Fibroblast of lung (primary cell): ENCODE data around the gene ARHGEF35. TPM values are rescaled to one million over a fixed set of nuclear protein-coding genes. Genes with fewer than 3 reads are reported as not detected.

Experiments used
- DNase-seq, 2 donors: peaks; one replicate each; pipeline versions ENCODE4 v3.0.0 to v3.0.0-alpha.2; 2010; ENCODE audit warnings: low read depth in 2 of 2
- H2AFZ ChIP-seq: 2 replicates; pipeline ENCODE4 v1.5.1; 2012; ENCODE audit warnings: low read length, control low read depth, inconsistent platforms
- H3K27ac ChIP-seq: 2 replicates; pipeline ENCODE4 v1.5.1; 2011; ENCODE audit warnings: low read length, control low read depth; ENCODE audit not compliant: insufficient read depth
- H3K27me3 ChIP-seq: 2 replicates; pipeline ENCODE4 v1.5.1; 2011; ENCODE audit warnings: mild to moderate bottlenecking, low read length; ENCODE audit not compliant: control insufficient read depth, insufficient read depth
- H3K36me3 ChIP-seq: 2 replicates; pipeline ENCODE4 v1.5.1; 2011; ENCODE audit warnings: low read length; ENCODE audit not compliant: control insufficient read depth, insufficient read depth
- H3K4me1 ChIP-seq: 2 replicates; pipeline ENCODE4 v1.5.1; 2011; ENCODE audit warnings: low read length; ENCODE audit not compliant: control insufficient read depth, insufficient read depth; ENCODE audit errors: extremely low read depth
- H3K4me2 ChIP-seq: 2 replicates; pipeline ENCODE4 v1.5.1; 2011; ENCODE audit warnings: low read length, control low read depth; ENCODE audit not compliant: insufficient read depth; ENCODE audit errors: extremely low read depth
- H3K4me3 ChIP-seq, 4 experiments: fragments of 200-600 bp in 1 of 4; sonication (generic) in 1 of 4; replicated peaks in 1 of 4; 2 replicates each; pipeline ENCODE4 v1.5.1; 2011 to 2016; ENCODE audit warnings: low read length in 4 of 4, low read depth in 3 of 4, mild to moderate bottlenecking in 3 of 4, control low read depth in 2 of 4, inconsistent platforms in 1 of 4, mixed read lengths in 1 of 4; ENCODE audit not compliant: insufficient read depth in 1 of 4; ENCODE audit errors: control extremely low read depth in 1 of 4
- H3K79me2 ChIP-seq: 2 replicates; pipeline ENCODE4 v1.5.1; 2012; ENCODE audit warnings: mild to moderate bottlenecking, low read length, inconsistent platforms; ENCODE audit not compliant: control insufficient read depth, insufficient read depth
- H3K9ac ChIP-seq: 2 replicates; pipeline ENCODE4 v1.5.1; 2011; ENCODE audit warnings: mild to moderate bottlenecking, low read length, control low read depth; ENCODE audit not compliant: insufficient read depth
- H3K9me3 ChIP-seq: 2 replicates; pipeline ENCODE4 v1.5.1; 2012; ENCODE audit warnings: low read depth, low read length; ENCODE audit not compliant: control insufficient read depth, insufficient read depth
- H4K20me1 ChIP-seq: 2 replicates; pipeline ENCODE4 v1.5.1; 2011; ENCODE audit warnings: low read length; ENCODE audit not compliant: control insufficient read depth, insufficient read depth; ENCODE audit errors: extremely low read depth
- CTCF ChIP-seq, 2 donors: IDR thresholded peaks in 1 of 2; conservative IDR thresholded peaks in 1 of 2; 1 replicate in 1 of 2; 2 replicates in 1 of 2; pipeline ENCODE4 v1.5.1; 2011 to 2012; ENCODE audit warnings: low read length in 2 of 2, control low read depth in 1 of 2, inconsistent platforms in 1 of 2, low read depth in 1 of 2, mild to moderate bottlenecking in 1 of 2
- EZH2 ChIP-seq: IDR thresholded peaks from 2 replicates; pipeline ENCODE4 v1.5.1; 2012; ENCODE audit warnings: low read length, control low read depth, mild to moderate bottlenecking; ENCODE audit errors: missing control alignments
- polyA plus RNA-seq, 2 donors: library from polyadenylated mRNA; depleted of rRNA in 1 of 2; stranded (reverse) in 1 of 2; unstranded in 1 of 2; fragments of >200 nt; gene quantifications; 2 replicates each; pipeline ENCODE4 v1.2.1, GENCODE V29; 2011 to 2012; ENCODE audit warnings: missing spikeins in 1 of 2
- total RNA-seq: library from RNA; depleted of rRNA; stranded (reverse); fragments of >200 nt; gene quantifications from 2 replicates; pipeline ENCODE4 v1.2.1, GENCODE V29; 2014

ARHGEF35 gene
- total and polyA plus RNA-seq, 2 donors (not counting 1 experiment from before 2014, with no cell fraction given): 1.1 to 5.4 TPM

- H3K27ac ChIP-seq: no peak overlapping the region
- no peak overlapping the region for H2AFZ ChIP-seq
- DNase-seq: no peak
- H4K20me1 ChIP-seq: no peaks in the 10 kb centered on the region
- no peak overlapping the region for H3K4me2 ChIP-seq
- no peaks in the 10 kb centered on the region for H3K9me3 ChIP-seq
- TF ChIP-seq CTCF (conservative IDR thresholded peaks at IDR 0.05 in 1 of 2, IDR thresholded peaks at IDR 0.05 in 1 of 2; ENCODE audit: low read depth in 1 of 2, low read length in 2 of 2): no peak
- TF ChIP-seq EZH2: no peak
- no peak overlapping the region for H3K4me3 ChIP-seq
- H3K79me2 ChIP-seq: no peaks in the 10 kb centered on the region
- H3K4me1 ChIP-seq: no peaks in the 10 kb centered on the region
- H3K27me3 ChIP-seq: no peaks in the 10 kb centered on the region
- H3K9ac ChIP-seq: no peak overlapping the region
- no peaks in the 10 kb centered on the region for H3K36me3 ChIP-seq
These were observed 30.8 kb downstream of the ARHGEF35 start for GRCh38 chr7:144164784-144165183.

GRCh38 chr7:144158861-144159260, 36.8 kb downstream of the ARHGEF35 start:
- no peak for DNase-seq
- no peaks in the 10 kb centered on the region for H3K9me3 ChIP-seq
- H3K27ac ChIP-seq: no peak overlapping the region
- no peaks in the 10 kb centered on the region for H3K27me3 ChIP-seq
- H3K4me1 ChIP-seq: no peaks in the 10 kb centered on the region
- H3K79me2 ChIP-seq: no peaks in the 10 kb centered on the region
- no peak overlapping the region for H2AFZ ChIP-seq
- H4K20me1 ChIP-seq: no peaks in the 10 kb centered on the region
- no peak for TF ChIP-seq EZH2
- H3K4me2 ChIP-seq: no peak overlapping the region
- no peaks in the 10 kb centered on the region for H3K36me3 ChIP-seq
- H3K9ac ChIP-seq: no peak overlapping the region
- no peak overlapping the region for H3K4me3 ChIP-seq

- no peak for TF ChIP-seq EZH2
- no peak for TF ChIP-seq CTCF (conservative IDR thresholded peaks at IDR 0.05 in 1 of 2, IDR thresholded peaks at IDR 0.05 in 1 of 2; ENCODE audit: low read depth in 1 of 2, low read length in 2 of 2)
- H3K4me3 ChIP-seq: no peak overlapping the region
- no peak overlapping the region for H2AFZ ChIP-seq
- no peaks in the 10 kb centered on the region for H3K36me3 ChIP-seq
- no peaks in the 10 kb centered on the region for H3K9me3 ChIP-seq
- H4K20me1 ChIP-seq: no peaks in the 10 kb centered on the region
- H3K4me1 ChIP-seq: no peaks in the 10 kb centered on the region
- H3K27me3 ChIP-seq: no peaks in the 10 kb centered on the region
- no peak overlapping the region for H3K9ac ChIP-seq
- no peak for DNase-seq
- no peaks in the 10 kb centered on the region for H3K79me2 ChIP-seq
- no peak overlapping the region for H3K27ac ChIP-seq
- H3K4me2 ChIP-seq: no peak overlapping the region
These were observed 47.3 kb downstream of the ARHGEF35 start for GRCh38 chr7:144148224-144148827.
